ENCODE results near the gene MAPK10.

DNA sequence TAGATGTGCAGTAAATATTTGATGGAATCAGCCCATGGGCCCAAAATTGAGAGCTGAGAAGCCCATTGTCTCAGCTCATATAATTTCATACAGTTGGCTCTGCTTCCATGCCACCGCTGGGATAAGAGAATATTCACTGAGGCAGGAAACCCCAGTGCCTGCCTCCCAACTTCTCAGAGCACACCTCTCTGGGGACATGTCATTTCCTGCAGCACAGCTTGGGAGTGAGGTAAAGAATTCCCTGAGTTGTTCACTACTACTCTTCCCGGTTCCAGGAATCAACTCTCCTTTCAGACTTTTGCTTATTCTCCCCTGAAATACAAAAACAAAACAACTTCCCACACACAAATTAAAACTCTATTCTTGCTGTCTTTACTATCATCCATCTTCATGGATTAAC, 389.3 kb downstream of the MAPK10 start:
- TF ChIP-seq CTCF (IDR thresholded peaks at IDR 0.05 in 4 of 5, conservative IDR thresholded peaks at IDR 0.05 in 1 of 5) = no peak
- no peak for TF ChIP-seq POLR2A (IDR thresholded peaks at IDR 0.05)
